Sigmoid colon (tissue), 7 donors: ENCODE data around the gene RMRP. TPM values are rescaled to one million over a fixed set of nuclear protein-coding genes. Genes with fewer than 3 reads are reported as not detected.

ENCODE experiments used
- DNase-seq: peaks from one replicate; pipeline ENCODE4 v3.0.0-alpha.2; 2019
- H3K27ac ChIP-seq, 4 donors: fragments of 200-600 bp; sonication (generic); one replicate each; pipeline ENCODE4 v1.5.1; 2016 to 2019; ENCODE audit warnings: mild to moderate bottlenecking in 1 of 4
- H3K27me3 ChIP-seq, 3 donors: fragments of 200-600 bp; sonication (generic); one replicate each; pipeline ENCODE4 v1.5.1; 2019; ENCODE audit warnings: mild to moderate bottlenecking in 1 of 3
- H3K36me3 ChIP-seq, 4 donors: fragments of 200-600 bp; sonication (generic); one replicate each; pipeline ENCODE4 v1.5.1; 2016 to 2019
- H3K4me1 ChIP-seq, 4 donors: fragments of 200-600 bp; sonication (generic); one replicate each; pipeline ENCODE4 v1.5.1; 2017 to 2019
- H3K4me3 ChIP-seq, 4 donors: fragments of 200-600 bp; sonication (generic); one replicate each; pipeline ENCODE4 v1.5.1; 2017 to 2019; ENCODE audit warnings: mild to moderate bottlenecking in 2 of 4, moderate library complexity in 1 of 4
- H3K9me3 ChIP-seq, 4 donors: fragments of 200-600 bp in 3 of 4; sonication (generic) in 3 of 4; one replicate each; pipeline versions ENCODE4 v1.5.1 to v1.6.1; 2013 to 2019
- EP300 ChIP-seq, 4 donors: sonication (generic); formaldehyde crosslinking; IDR thresholded peaks; one replicate each; pipeline ENCODE4 v1.6.1; 2017; ENCODE audit warnings: antibody characterized with exemption in 4 of 4
- POLR2A ChIP-seq, 2 donors: fragments of 450-650 bp; IDR thresholded peaks; one replicate each; pipeline ENCODE4 v1.6.1; 2016; ENCODE audit warnings: antibody characterized with exemption in 2 of 2, mild to moderate bottlenecking in 2 of 2, moderate library complexity in 2 of 2
- POLR2AphosphoS5 ChIP-seq, 4 donors: sonication (generic); formaldehyde crosslinking; IDR thresholded peaks; one replicate each; pipeline ENCODE4 v1.6.1; 2017; ENCODE audit warnings: antibody characterized with exemption in 4 of 4
- WGBS, 2 donors: extraction: QIAGEN DNeasy Blood & Tissue Kit; methylation state at CpG; one replicate each; pipeline ENCODE4 v1.1.7; 2013; 5-methylcytosine and 5-hydroxymethylcytosine counted together
- intact Hi-C: fragments of 100-400 bp; cut with DNase I; formaldehyde crosslinking; loops from one replicate; pipeline ENCODE4 v1.15.1; 2023
- polyA plus RNA-seq, 3 donors: library from polyadenylated mRNA; stranded (reverse); fragments of 200-250 nt; gene quantifications; one replicate each; pipeline ENCODE4 v1.2.3, GENCODE V29; 2013
- total RNA-seq, 4 donors: library from RNA; depleted of rRNA; stranded (reverse); fragments of >200 nt; gene quantifications; one replicate each; pipeline ENCODE4 v1.1.0, GENCODE V29; 2016
- TF ChIP-seq, protein P1 (sequence below), 4 experiments: fragments of 450-650 bp in 3 of 4; fragments of 200-600 bp in 1 of 4; IDR thresholded peaks; one replicate each; pipeline ENCODE4 v1.5.1; 2016 to 2019; ENCODE audit warnings: antibody characterized with exemption in 4 of 4, mild to moderate bottlenecking in 3 of 4, moderate library complexity in 2 of 4
- donor health status: healthy with polysubstance abuse.
- donor health status: Bipolar disorder and iron deficiency.
- donor health status: healthy.

RMRP gene
- total and polyA plus RNA-seq, 7 donors = 480 to 26,387 (median 4,377) TPM; not detected in 2

- H3K27ac ChIP-seq = peak overlapping the region; percentile 95 to 100 (median 98)
- H3K36me3 ChIP-seq = peaks cover 16 to 52% (median 38%) of the 10 kb centered on the region in 4 donors
- no peak for TF ChIP-seq POLR2A (IDR thresholded peaks at IDR 0.05)
- no peak for TF ChIP-seq EP300 (IDR thresholded peaks at IDR 0.05)
- TF ChIP-seq POLR2AphosphoS5 (IDR thresholded peaks at IDR 0.05) = peak in 1 of 4 donors; percentile 4
- TF ChIP-seq, protein P1, sequence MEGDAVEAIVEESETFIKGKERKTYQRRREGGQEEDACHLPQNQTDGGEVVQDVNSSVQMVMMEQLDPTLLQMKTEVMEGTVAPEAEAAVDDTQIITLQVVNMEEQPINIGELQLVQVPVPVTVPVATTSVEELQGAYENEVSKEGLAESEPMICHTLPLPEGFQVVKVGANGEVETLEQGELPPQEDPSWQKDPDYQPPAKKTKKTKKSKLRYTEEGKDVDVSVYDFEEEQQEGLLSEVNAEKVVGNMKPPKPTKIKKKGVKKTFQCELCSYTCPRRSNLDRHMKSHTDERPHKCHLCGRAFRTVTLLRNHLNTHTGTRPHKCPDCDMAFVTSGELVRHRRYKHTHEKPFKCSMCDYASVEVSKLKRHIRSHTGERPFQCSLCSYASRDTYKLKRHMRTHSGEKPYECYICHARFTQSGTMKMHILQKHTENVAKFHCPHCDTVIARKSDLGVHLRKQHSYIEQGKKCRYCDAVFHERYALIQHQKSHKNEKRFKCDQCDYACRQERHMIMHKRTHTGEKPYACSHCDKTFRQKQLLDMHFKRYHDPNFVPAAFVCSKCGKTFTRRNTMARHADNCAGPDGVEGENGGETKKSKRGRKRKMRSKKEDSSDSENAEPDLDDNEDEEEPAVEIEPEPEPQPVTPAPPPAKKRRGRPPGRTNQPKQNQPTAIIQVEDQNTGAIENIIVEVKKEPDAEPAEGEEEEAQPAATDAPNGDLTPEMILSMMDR (IDR thresholded peaks at IDR 0.05) = no peak
- H3K27me3 ChIP-seq = no peaks in the 10 kb centered on the region
- intact Hi-C loops = loop anchor here (1.0 kb wide), 1 partner anchor 24 kb away; the partner anchor contains the start of gene ARHGEF39
- DNase-seq = no peak
- WGBS, 2 donors = 70 to 82% methylated on average over 12 of the region's 12 CpGs
- H3K9me3 ChIP-seq = no peaks in the 10 kb centered on the region
- peaks cover 0 to 54% (median 35%) of the 10 kb centered on the region in 4 donors for H3K4me1 ChIP-seq
- peak overlapping the region; percentile 88 to 97 (median 94) for H3K4me3 ChIP-seq
Observed at GRCh38 chr9:35688558-35689541, 31.0 kb upstream of the RMRP start.

GRCh38 chr9:35687972-35688557 is 30.2 kb upstream of the RMRP start:
- intact Hi-C loops = no loop called here
- H3K27ac ChIP-seq = peak overlapping the region; percentile 95 to 100 (median 98)
- no peak for DNase-seq
- H3K9me3 ChIP-seq = no peaks in the 10 kb centered on the region
- WGBS, 2 donors = 86 to 93% methylated on average over 2 of the region's 2 CpGs
- TF ChIP-seq POLR2AphosphoS5 (IDR thresholded peaks at IDR 0.05) (peak in 2 of 4 donors; percentile 39 to 43), EP300 (IDR thresholded peaks at IDR 0.05) (no peak)
- no peaks in the 10 kb centered on the region for H3K27me3 ChIP-seq
- H3K36me3 ChIP-seq = peaks cover 21 to 60% (median 45%) of the 10 kb centered on the region in 4 donors
- H3K4me3 ChIP-seq = peak overlapping the region; percentile 88 to 97 (median 94)
- peaks cover 0 to 62% (median 43%) of the 10 kb centered on the region in 4 donors for H3K4me1 ChIP-seq

DNA sequence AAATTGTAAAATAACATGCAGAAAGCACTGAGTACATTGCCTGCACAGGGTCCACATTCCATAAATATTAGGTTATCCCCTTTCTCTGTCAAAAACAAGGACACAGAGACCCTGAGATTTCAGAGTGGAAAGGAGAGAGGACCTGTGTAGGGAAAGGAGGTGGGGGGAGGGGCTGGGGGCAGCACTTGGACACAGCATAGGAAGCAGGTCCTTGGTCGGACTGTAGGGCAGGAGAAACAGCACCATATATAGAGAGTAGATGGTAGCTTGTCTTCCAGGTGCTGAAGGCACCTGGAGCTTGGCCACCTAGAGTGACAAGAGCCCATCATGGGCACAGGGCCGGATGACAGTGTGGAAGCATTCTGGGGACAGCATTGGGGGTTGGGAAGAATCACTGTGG is 29.5 kb upstream of the RMRP start:
- Histone ChIP-seq H3K4me3 (peak overlapping the region; percentile 88 to 97 (median 94)), H3K27me3 (no peaks in the 10 kb centered on the region), H3K9me3 (no peaks in the 10 kb centered on the region), H3K36me3 (peaks cover 28 to 68% (median 53%) of the 10 kb centered on the region in 4 donors), H3K4me1 (peaks cover 0 to 67% (median 48%) of the 10 kb centered on the region in 4 donors), H3K27ac (peak overlapping the region; percentile 95 to 100 (median 98))
- TF ChIP-seq, protein P1 (IDR thresholded peaks at IDR 0.05) = no peak
- TF ChIP-seq POLR2AphosphoS5 (IDR thresholded peaks at IDR 0.05) = peak in 2 of 4 donors; percentile 4 to 54
- no peak for TF ChIP-seq POLR2A (IDR thresholded peaks at IDR 0.05)
- no peak for TF ChIP-seq EP300 (IDR thresholded peaks at IDR 0.05)
- 82 to 87% methylated on average over 2 of the region's 2 CpGs for WGBS, 2 donors
- intact Hi-C loops = no loop called here
- no peak for DNase-seq

DNA sequence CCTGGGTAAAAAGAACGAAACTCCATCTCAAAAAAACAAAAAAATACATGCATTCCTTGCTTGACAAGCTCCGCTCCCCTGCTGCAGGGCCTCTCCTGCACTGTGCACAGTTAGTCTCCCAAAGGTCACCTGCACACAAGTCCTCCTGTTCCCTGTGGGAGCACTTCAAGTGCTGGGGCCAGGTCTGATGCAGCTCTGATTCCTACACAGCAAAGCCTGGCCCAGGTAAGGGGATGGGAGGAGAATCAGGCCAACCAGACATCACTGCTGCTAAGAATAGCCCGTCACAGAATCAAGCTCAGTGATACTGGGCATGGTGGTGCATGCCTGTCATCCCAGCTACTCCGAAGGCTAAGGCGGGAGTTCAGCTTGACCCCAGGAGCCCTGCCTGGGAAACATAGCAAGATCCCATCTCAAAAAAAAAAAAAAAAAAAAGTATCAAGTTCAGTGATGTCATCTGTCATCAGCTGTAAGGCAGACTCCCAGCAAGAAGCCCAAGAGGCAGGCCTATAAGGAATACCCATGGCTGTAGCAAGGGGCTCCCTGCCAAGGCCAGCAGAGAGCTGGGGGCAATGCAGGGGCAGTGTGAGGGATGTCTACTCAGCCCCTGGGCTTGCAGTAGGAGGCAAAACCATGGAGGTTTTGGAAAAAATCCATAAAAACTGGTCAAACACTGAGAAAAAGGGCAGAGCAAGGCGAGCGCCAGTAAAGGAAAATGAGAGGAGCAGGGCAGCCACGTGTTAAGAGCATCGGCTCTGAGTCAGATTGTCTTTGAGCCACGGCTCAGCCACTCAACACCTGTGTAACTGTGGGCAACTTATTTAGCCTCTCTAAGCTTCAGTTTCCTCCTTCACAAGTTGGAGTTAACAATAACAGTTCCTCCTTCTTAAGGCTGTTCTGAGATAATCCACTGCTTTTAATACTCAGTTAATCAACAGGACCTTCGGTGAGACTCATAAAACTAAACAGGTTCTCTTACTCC is 28.7 kb upstream of the RMRP start:
- H3K4me3 ChIP-seq = peak overlapping the region; percentile 88 to 97 (median 94)
- intact Hi-C loops = no loop called here
- TF ChIP-seq POLR2A (IDR thresholded peaks at IDR 0.05) (no peak), POLR2AphosphoS5 (IDR thresholded peaks at IDR 0.05) (peak; percentile 21 to 55 (median 26)), EP300 (IDR thresholded peaks at IDR 0.05) (no peak)
- H3K9me3 ChIP-seq = no peaks in the 10 kb centered on the region
- 75 to 84% methylated on average over 11 of the region's 11 CpGs for WGBS, 2 donors
- no peaks in the 10 kb centered on the region for H3K27me3 ChIP-seq
- H3K4me1 ChIP-seq = peaks cover 0 to 68% (median 47%) of the 10 kb centered on the region in 4 donors
- peaks cover 34 to 69% (median 57%) of the 10 kb centered on the region in 4 donors for H3K36me3 ChIP-seq
- no peak for DNase-seq
- H3K27ac ChIP-seq = peak overlapping the region; percentile 95 to 100 (median 98)

GRCh38 chr9:35685506-35685905 is 27.7 kb upstream of the RMRP start:
- intact Hi-C loops = no loop called here
- no peaks in the 10 kb centered on the region for H3K9me3 ChIP-seq
- TF ChIP-seq POLR2AphosphoS5 (IDR thresholded peaks at IDR 0.05) (peak in 2 of 4 donors; percentile 34 to 53), POLR2A (IDR thresholded peaks at IDR 0.05) (no peak)
- H3K4me1 ChIP-seq = peaks cover 0 to 66% (median 46%) of the 10 kb centered on the region in 4 donors
- H3K4me3 ChIP-seq = peak overlapping the region; percentile 32 to 97 (median 91)
- H3K36me3 ChIP-seq = peaks cover 34 to 69% (median 57%) of the 10 kb centered on the region in 4 donors
- no peaks in the 10 kb centered on the region for H3K27me3 ChIP-seq
- WGBS, 2 donors = 86 to 89% methylated on average over 13 of the region's 13 CpGs
- H3K27ac ChIP-seq = peak overlapping the region; percentile 95 to 100 (median 98)
- no peak for DNase-seq
